NCI-H226 (cell line): Measurements from ENCODE around the gene RAD51B.

Experiments used
- DNase-seq: peaks from one replicate; pipeline ENCODE4 v3.0.0-alpha.2; 2015

The RAD51B gene

GRCh38 chr14:67908052-67908754 is 88.6 kb downstream of the RAD51B start:
- no peak for DNase-seq

DNA sequence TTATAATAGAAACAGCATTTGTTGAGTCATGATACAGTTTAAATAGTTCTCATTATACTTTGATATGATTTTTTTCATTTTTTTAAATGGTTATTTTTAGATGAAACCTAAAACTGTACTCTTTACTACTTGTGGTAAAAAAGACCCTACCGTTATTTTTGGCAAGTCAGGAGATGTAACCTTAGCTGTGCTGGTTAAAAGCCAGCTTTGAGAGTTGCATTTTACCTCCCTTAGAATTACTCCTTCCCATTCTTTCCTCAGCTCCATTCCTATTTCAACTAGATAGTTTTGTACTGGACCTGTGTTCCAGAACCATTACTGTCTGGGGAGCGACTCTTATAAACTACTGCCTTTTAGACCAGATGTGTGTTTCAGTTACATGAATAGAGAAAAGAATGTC is 92.0 kb downstream of the RAD51B start:
- DNase-seq: no peak

- DNase-seq: no peak
Observed at GRCh38 chr14:67916430-67916829, 96.9 kb downstream of the RAD51B start.

GRCh38 chr14:67917006-67917405 is 97.4 kb downstream of the RAD51B start:
- no peak for DNase-seq

GRCh38 chr14:67918838-67919237 is 99.3 kb downstream of the RAD51B start:
- DNase-seq: no peak

DNA sequence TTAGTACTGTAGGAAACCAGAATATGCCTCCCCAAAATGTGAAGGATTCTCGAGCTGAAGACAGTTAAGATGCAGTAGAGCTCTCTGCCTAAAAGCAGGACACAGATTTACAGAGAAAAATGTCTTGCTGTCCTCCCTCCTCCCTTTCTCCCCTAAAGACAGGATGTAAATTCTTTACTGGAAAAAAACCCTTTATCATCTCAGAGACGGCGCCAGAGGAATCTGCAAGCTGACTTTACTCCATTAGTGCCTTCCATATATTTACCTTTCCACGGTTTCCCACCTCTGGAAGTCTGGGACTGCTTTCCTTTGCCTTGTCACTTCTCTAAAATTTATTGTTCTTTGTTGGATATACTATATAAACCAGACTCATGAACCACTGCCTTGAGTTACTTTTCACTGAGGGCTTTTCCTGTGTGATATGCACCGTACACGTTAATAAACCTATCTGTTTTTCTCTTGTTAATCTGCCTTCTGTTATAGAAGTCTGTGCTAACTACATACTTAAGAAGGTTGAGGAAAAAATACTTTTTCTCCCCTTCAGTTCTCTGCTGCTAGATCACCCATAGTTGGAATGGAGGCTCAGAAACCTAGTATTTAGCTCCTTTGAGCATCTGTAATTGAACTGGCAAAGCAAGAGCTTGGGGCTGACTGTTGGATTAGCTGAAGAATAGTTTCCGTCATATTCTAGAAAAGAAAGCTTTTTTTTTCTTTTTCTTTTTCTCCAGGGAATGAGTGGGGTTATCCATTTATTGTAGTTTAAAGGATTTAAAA is 99.9 kb downstream of the RAD51B start:
- DNase-seq: no peak

DNA sequence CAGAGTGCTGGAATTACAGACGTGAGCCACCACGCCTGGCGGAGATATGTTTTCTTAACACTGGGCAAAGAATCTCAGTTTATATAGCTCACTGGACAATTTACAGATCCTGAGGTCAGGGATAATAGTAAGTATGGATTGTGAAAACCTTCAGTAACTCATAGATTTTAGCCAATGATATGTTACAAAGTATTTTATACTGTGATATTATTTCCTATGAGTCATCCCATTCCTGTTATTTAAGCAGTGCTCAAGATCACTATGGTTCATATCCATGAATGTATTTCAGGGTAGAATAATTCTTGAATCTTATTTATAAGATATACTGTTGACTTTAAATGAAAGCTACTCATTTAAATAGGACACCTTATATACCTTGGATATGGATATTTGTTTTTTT is 107.2 kb downstream of the RAD51B start:
- DNase-seq: no peak

- no peak for DNase-seq
Observed at GRCh38 chr14:67927244-67927643, 107.7 kb downstream of the RAD51B start.

DNA sequence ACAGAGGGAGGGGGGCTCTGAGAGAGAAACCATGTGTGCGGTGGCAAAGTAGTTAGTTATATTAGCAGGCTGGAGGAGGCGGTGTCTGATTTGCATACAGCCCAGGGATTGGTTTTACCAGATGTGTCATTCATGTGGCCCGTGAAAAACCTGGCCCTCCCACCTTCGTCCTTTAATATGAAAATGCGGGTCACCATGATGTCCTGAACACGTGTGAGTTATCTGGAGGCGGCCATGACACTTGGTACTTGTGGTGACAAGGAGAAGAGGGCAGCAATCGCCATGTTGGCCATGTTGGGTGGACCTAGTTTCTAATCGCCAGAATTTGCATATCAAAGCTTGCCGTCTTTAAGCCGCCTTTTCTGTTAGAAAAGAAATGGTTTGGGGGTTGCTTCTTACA is 108.8 kb downstream of the RAD51B start:
- no peak for DNase-seq

- DNase-seq: no peak
Observed at GRCh38 chr14:67932708-67933246, 113.2 kb downstream of the RAD51B start.

- no peak for DNase-seq
Observed at GRCh38 chr14:67933266-67933665, 113.7 kb downstream of the RAD51B start.

DNA sequence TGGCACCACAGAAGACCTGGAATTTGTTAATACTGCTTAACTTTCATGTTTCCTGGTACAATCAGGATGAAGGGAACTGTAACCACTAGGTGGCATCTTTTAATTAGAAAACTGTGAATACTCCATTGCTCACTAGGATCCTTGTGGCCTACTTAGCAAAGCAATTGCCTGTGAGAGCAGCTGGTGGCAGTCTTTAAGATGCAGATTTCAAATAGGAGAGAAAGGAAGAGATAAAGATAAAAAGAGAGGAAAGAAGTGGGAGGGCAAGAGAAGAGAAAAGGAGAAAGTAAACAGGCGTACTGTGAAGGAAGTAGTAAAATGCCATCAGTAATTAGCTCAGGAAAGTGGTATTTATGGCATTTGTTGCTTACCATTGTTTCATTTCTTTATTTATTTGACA is 114.5 kb downstream of the RAD51B start:
- DNase-seq: peak; percentile 65

- no peak for DNase-seq
Observed at GRCh38 chr14:67934862-67935261, 115.3 kb downstream of the RAD51B start.

GRCh38 chr14:67935371-67935770 is 115.8 kb downstream of the RAD51B start:
- DNase-seq: no peak

DNA sequence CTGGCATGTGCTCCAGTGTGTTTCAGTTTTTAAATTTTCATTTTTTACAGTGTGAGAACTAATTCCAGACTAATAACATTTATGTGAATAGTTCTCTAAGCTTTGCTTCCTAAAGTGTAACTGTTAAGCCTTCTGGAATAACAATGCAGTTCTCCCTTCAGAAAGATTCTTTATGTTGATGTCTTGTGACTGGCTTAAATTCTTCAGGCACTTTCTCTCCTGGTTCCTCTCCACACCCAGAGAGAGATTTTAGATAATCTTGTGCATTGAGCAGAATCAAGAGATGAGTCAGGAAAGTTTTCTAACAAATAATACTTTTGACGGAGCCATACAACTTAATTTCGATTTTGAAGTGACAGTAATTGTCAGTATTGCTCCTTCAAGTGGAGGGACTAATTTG is 118.5 kb downstream of the RAD51B start:
- no peak for DNase-seq

- DNase-seq: no peak
Observed at GRCh38 chr14:67940486-67941455, 121.2 kb downstream of the RAD51B start.

DNA sequence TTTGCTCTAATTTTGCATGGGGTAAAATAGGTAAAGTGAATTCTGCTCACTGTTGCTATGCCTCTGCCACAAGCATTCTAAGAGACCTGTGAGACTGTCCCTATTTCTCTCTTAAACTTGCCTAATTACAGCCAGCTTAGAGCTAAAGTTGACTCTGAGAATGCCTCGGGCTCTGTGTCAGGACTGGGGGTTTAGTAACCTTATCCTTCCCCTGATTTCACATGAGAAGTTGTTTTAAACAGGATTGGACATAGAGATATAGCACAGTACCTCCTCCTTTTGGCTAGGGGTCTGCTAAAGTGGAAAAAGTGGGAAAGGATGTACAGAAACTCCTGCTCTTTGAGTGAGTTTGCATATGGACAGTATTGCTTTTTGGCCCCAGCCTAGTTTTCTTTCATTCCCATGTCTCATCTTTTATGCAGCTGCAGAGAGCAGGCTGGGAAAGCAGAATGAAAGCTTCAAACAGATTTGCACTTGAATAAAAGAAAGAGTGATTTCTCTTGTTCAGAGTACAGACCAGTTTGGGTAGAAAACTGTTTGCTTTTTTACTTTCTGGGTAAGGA is 122.0 kb downstream of the RAD51B start:
- DNase-seq: no peak

DNA sequence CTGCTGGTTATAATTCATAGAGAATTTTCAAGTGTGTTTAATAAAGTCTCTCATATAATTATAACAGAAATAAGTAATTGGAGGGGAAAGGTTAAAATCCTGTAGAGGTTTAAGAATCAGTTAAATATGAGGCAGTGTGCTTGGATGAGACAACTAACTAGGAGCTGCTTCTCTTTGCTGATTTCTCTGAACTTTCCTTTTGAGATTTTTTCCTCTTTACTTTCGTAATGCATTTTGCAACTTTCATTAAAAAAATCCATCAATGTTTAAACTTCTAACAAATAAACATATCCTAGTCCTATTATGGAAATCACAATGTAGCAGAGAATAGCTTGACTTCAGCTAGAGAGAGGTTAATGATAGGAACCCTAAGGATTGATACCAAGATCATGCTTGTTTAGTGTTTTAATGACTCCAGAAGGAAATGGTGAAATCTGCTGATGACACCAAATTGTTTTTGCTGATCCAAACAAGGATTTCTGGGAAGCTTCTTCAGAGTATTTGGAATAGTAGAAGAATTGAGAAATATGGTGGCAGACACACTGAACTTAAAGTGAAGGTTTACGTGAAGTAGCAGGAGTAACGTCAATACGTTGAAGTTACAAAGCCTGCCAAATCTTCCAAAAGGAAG is 122.6 kb downstream of the RAD51B start:
- DNase-seq: no peak

- DNase-seq: peak; percentile 61
Observed at GRCh38 chr14:67943947-67944346, 124.4 kb downstream of the RAD51B start.

DNA sequence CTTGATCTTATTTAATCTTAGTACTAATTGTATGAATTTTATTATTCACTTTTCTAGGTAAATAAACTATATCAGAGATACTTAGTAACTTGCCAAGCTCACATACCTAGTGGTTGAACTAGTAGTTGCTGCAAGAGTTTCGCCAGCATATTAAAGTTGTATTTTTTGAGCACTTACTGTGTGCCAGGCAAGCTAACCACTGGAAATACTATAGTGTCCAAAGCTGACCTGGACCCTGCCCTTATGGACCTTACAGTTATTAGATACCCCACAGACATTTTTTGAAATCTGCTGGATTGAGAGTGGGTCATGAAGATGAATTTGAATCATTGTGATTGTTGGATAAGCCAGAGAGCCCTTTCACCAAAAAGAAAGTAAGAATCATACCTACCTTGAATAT is 125.0 kb downstream of the RAD51B start:
- no peak for DNase-seq

DNA sequence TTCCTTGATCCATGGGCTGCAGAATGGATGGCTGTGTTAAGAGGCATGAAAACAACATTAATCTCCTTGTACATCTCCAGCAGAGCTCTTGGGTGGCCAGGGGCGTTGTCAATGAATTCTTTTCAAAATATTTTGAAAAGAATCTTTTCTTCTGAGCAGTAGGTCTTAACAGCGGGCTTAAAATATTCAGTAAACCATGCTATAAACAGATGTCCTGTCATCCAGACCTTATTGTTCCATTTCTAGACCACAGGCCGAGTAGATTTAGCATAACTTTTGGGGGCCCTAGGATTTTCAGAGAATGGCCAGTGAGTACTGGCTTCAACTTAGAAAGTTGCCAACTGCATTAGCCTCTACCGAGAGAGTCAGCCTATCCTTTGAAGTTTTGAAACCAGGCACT is 130.2 kb downstream of the RAD51B start:
- no peak for DNase-seq

DNA sequence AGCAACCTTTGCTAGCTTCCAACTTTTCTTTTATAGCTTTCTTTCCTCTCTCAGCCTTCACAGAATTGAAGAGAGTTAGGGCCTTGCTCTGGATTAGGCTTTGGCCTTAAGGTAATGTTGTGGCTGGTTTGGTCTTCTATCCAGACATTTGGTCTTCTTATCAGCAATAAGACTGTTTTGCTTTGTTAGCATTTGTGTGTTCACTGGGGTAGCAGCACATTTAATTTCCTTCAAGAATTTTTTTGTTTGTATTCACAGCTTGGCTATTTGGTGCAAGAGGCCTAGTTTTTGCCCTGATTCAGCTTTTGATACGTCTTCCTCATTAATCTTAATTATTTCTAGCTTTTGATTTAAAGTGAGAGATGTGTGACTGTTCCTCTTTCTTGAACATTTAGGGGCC is 130.8 kb downstream of the RAD51B start:
- DNase-seq: no peak
